Measurements from ENCODE around the gene VTA1. TPM values are rescaled to one million over a fixed set of nuclear protein-coding genes. Genes with fewer than 3 reads are reported as not detected.
A peak's percentile ranks its signal among the peaks of the same experiment; 100 is the strongest.
"Not testable (repeated sequence)": the region's sequence is repeated elsewhere in the genome, so short reads cannot be mapped to it uniquely, and the experiment has no call there.

The VTA1 gene
- total RNA-seq, 1 donor from 2014 or later, result 42.5 TPM

DNA sequence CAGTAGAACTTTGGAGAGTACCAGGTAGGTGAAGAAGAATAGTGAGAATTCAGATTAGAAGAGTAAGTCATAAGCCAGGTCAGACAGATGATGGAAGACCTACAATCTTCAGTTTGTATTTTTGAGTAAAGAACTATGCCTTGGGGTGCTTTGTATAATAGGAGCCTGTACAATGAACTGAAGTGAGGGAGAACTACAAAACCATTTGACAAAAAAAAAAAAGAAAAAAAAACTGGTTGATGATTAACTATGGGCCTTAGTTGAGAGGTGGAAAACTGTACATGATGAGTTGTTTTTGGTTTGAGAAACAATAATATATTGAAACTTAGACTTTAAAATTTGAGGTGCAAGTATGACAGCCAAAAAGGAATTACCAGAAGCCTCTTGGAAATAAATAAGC is 25.7 kb downstream of the VTA1 start:
- no peak for DNase-seq

- DNase-seq, result no peak
Observed at GRCh38 chr6:142173980-142174379, 26.9 kb downstream of the VTA1 start.

GRCh38 chr6:142174703-142175102 is 27.6 kb downstream of the VTA1 start:
- DNase-seq, result no peak

DNA sequence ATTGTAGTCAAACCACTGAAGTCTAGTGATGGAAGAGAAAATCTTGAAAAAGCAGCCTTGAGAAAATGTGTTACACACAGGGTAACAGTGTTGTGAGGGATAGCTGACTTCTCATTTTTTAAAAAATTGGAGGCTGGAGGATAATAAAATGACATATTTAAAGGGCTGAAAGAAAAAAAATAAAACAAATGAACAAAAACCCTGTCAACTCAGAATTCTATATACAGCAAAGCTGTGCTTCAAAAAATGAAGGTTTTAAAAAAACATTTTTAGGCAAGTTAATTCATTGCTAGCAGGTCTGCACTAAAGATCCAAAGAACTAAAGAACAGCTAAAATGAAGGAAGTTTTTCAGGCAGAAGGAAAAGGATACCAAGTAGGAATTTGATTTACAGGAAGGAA is 31.1 kb downstream of the VTA1 start:
- DNase-seq, result no peak

DNA sequence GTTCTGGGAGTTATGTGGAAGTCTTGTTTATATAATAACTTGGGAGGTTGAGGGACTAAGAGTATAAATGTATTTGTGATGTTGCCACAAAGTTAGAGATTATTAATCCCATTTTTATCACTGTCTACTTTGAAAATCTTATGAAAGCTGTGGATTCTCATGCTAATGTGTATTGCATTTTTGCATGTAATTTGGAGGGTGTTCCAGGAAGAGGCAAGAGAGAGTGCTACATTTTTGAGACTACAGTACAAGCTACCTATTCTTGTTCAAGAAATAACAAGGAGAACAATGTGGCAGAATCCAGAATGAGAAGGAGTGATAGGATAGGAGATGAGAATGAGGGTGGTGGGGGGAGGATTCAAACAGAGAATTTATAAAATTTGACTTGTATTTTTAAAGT is 34.9 kb downstream of the VTA1 start:
- no peak for DNase-seq

GRCh38 chr6:142183351-142183750 is 36.3 kb downstream of the VTA1 start:
- DNase-seq, result no peak

DNA sequence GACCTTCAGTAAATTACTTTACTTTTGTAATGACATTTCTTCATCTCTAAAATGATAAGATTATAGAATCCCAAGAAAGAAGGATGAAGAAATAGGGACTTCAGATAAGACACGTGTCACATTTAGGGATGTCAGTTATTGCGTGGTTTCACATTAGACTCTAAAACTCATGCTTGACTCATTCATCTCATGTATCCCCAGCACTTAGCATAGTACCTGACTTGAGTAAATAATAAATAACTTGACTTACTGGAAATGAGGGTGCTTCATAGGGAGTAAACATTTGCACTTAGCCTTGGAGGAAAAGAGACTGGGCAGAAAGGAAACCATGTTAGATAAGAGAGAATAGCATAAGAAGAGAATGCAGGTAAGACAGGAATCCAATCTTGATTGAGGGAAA is 37.2 kb downstream of the VTA1 start:
- DNase-seq, result no peak

- no peak for DNase-seq
Observed at GRCh38 chr6:142185641-142186040, 38.6 kb downstream of the VTA1 start.

GRCh38 chr6:142187209-142187608 is 40.1 kb downstream of the VTA1 start:
- peak; percentile 1 for DNase-seq

GRCh38 chr6:142188341-142188740 is 41.3 kb downstream of the VTA1 start:
- DNase-seq, result not testable (repeated sequence)

DNA sequence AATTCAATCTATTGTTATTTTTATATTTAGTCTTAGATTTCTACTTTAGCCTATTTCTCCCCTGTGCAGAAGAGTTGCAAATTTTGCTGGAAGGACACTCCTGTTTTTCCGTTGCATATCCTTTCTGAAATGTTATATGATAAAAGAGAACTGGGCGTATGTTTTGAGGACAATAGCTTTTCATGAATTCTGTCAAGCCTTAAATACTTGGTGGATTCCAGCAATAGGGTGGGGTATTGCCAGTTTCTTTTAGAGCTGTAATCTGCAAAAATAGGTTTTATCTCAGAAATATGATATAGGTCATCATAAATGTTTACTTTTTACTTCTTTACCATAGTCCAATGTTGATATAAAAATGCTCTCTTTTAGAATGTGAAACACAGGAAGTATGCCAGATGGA is 42.0 kb downstream of the VTA1 start:
- DNase-seq, result no peak

GRCh38 chr6:142192343-142192742 is 45.3 kb downstream of the VTA1 start:
- no peak for DNase-seq

- DNase-seq, result no peak
Observed at GRCh38 chr6:142193621-142194020, 46.6 kb downstream of the VTA1 start.

DNA sequence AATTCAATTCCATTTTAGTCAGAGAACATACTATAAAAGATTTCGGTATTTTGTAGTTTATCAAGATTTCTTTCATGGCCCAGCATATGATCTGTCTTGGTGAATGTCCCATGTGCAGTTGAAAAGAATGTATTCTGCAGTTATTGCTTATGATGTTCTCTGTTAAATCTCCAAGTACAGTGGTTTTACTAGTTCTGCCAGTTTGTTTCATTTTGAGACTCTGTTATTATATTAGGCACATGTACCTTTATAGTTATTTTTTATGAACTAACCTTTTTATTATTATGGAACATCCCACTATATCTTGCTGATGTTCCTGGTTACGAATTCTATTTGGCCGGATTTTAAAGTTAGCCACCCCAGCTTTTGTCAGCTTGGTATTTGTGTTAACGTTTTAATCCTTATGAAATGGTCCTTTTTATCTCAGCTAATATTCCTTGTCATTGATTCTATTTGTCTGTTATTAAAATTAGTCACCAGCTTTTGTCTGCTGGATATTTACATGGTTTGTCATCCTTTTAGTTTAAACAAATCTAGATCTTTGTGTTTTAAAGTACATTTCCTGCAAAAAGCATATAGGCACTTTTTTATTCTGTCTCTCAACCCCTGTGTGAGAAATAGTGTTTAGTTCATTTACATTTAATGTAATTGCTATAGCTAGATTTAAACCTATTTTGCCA is 48.9 kb downstream of the VTA1 start:
- DNase-seq, result no peak

DNA sequence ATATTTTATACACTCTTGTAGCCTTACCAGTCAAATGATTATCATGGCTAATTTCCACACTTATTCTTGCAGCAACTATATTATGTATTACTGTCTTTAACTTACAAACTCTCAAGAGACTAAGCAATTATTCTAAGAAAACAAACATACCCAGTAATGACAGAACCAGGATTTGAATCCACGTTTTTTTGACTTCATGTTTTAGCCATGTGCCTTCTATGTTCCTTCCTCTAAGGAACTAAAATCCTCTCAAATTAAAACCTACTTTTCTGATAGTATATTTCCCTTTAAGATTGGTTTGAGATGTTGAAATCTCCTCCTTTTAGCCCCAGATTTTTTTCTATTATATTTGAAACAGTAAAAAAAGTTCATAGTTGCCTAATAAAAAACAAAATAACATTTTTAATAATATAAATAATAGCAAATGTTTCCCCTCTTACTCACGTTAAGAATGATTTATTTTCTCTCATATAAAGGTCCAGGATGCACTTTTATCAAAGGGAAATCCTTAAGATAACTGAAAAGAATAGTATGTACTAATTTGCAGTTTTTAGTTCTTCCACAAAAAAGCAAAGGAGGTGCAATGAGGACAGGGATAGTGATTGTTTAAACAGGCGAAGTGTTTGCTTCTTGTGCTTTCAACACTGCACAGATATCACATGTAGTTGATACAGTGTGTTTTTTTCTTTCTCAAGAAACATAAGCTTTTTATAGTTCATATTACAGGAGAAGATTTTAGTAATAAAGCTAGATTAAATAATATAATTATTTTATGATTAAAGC is 54.0 kb downstream of the VTA1 start:
- no peak for DNase-seq

- DNase-seq, result no peak
Observed at GRCh38 chr6:142207265-142207877, 60.3 kb downstream of the VTA1 start.

GRCh38 chr6:142210606-142211005 is 63.5 kb downstream of the VTA1 start:
- DNase-seq, result no peak

DNA sequence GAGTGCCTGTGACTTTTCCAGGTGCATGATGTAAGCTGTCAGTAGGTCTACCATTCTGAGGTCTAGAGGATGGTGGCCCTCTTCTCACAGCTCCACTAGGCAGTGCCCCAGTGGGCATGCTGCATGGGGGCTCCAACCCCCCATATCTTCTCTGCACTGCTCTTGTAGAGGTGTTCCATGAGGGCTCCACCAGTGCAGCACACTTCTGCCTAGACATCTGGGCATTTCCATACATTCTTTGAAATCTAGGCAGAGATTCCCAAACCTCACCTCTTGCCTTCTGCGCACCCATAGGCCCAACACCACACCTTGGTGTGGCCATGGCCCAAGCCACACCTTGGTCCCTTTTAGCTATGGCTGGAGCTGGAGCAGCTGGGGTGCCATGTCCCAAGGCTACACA is 66.3 kb downstream of the VTA1 start:
- DNase-seq, result no peak

DNA sequence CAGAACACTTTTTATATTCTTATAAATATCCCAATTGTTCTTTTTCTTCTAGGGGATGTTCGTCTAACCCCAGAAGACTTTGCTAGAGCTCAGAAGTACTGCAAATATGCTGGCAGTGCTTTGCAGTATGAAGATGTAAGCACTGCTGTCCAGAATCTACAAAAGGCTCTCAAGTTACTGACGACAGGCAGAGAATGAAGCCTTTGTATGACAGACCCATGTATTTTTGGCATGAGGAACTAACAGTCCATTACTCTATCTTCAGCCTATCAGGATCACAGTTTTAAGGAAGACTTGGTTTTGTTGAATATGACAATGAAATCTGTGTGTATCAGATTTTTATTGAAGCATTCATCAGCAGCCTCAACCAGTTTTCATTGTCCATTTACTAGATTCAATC is 71.4 kb downstream of the VTA1 start:
- peak; percentile 4 for DNase-seq

DNA sequence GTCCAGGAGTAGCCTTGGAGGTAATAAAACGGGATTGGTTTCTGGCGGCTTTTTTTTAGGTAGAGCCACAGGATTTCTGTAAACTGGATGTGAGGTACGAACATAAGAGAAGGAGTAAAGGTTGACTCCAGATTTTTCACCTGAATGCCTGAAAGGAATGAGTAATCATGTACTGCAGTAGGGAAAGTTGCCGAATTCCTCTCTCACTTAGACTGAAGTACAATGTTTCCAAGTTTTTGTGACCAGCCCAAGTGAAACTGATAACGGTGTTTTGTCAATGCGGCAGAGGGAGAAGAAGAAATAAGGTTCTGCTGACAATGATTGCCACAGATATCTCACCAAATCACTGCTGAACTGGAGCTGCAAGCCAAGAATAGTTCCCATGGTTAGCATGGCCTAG is 75.0 kb downstream of the VTA1 start:
- DNase-seq, result no peak

DNA sequence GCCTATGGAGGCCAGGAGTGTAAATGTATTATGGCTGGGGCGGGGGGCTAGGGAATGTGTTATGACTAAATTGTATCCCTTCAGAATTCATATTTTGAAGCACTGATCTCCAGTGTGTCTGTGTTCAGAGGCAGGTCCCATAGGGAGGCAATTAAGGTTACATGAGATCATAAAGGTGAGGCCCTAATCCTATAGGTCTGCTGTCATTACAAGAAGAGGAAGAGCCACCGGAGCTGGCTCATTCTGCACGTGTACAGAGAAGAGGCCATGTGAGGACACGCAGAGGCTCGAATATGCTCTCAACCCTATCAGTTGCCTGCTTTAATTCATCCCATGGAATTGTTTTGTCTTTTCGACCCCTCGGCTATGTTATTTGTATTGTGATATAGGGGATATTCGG is 76.9 kb downstream of the VTA1 start:
- no peak for DNase-seq

GRCh38 chr6:142225115-142225514 is 78.1 kb downstream of the VTA1 start:
- DNase-seq, result no peak

DNA sequence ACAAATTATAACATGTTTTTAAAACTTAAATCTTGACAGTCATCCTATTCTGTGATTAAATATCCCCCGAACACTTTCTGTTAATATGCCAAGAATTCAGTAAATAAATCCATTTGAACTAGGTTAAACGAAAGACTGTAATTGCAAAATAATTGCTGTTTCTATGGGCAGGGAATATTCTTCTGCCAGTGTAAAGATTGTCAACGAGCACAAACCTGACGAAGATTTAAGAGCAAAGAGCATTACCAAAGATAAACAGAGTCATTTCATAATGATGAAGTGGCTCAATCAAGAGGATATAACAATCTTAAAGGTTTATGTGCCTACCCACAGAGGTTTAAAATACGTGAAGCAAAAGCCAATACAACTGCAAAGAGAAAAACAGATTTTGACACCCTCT is 78.5 kb downstream of the VTA1 start:
- DNase-seq, result no peak

GRCh38 chr6:142226731-142227130 is 79.7 kb downstream of the VTA1 start:
- no peak for DNase-seq
